Measurements from ENCODE around the gene FERMT1. TPM values are rescaled to one million over a fixed set of nuclear protein-coding genes. Genes with fewer than 3 reads are reported as not detected.

FERMT1 gene
- total and polyA plus RNA-seq, 9 donors: 1.1 to 10.4 (median 4.7) TPM

DNA sequence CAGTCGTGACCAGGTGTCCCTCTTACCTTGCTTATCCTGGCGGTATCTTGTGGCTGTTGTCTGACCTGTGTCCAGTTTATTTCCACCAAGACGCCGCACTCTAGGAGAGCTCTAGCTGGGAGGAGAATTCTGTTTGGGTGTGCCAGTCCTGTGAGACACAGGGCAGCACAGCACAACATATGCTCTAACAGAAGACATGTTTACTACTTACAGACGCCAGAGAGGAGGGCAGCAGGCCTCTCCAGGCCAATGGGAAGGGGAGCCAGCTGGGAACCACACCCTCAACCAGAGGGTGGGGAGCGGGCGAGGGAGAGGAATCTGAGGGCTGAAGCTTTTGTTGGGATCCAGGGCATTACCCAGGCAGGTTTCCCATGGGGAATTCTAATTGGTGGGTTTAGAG is 25.2 kb upstream of the FERMT1 start:
- TF ChIP-seq EP300 (IDR thresholded peaks at IDR 0.05) (no peak), POLR2A (IDR thresholded peaks at IDR 0.05) (no peak)
- TF ChIP-seq, protein P1, sequence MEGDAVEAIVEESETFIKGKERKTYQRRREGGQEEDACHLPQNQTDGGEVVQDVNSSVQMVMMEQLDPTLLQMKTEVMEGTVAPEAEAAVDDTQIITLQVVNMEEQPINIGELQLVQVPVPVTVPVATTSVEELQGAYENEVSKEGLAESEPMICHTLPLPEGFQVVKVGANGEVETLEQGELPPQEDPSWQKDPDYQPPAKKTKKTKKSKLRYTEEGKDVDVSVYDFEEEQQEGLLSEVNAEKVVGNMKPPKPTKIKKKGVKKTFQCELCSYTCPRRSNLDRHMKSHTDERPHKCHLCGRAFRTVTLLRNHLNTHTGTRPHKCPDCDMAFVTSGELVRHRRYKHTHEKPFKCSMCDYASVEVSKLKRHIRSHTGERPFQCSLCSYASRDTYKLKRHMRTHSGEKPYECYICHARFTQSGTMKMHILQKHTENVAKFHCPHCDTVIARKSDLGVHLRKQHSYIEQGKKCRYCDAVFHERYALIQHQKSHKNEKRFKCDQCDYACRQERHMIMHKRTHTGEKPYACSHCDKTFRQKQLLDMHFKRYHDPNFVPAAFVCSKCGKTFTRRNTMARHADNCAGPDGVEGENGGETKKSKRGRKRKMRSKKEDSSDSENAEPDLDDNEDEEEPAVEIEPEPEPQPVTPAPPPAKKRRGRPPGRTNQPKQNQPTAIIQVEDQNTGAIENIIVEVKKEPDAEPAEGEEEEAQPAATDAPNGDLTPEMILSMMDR (IDR thresholded peaks at IDR 0.05): no peak
- intact Hi-C loops (cut with DNase I): loop anchor here in 1 of 4 donors (10.0 kb wide), 1 partner anchor 1137 kb away; no protein-coding TSS in a partner anchor
- Histone ChIP-seq H3K4me1 (ENCODE audit: insufficient read depth) (no peaks in the 10 kb centered on the region), H3K27ac (no peak overlapping the region), H3K36me3 (no peaks in the 10 kb centered on the region), H3K9me3 (no peaks in the 10 kb centered on the region), H3K4me3 (no peak overlapping the region), H3K27me3 (no peaks in the 10 kb centered on the region)
- no peak for DNase-seq
- 82 to 87% (median 83%) methylated on average over 7 of the region's 7 CpGs for WGBS, 3 donors

DNA sequence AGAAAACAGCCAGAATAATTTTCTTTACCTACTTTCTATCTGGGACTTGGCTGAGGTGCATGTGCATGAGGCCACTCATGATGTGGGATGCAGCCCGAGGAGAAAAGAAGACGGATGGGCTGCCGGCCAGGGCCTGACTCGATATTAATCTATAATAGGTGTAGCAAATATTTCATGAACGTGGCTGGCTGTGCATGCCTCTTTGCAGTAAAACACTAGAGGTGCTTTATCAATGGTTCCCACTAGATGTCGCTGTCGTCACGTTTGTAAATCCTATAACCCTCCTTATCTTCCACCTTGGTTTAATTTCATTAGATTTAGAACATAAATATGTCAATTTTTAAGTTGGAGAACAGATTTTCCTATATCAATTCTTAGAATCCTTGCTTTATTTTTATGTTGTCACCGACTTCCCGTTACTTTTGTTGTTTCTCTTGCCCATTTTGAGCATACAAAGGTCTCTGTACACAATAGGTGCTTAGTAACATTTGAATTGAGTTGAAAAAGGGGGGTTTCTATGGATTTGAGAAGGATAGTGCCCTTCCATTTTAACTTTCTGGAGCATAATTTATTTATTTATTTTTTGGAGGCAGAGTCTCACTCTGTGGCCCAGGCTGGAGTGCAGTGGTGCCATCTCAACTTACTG is 19.6 kb upstream of the FERMT1 start:
- Histone ChIP-seq H3K36me3 (no peaks in the 10 kb centered on the region), H3K4me3 (no peak overlapping the region), H3K27me3 (no peaks in the 10 kb centered on the region), H3K27ac (no peak overlapping the region), H3K4me1 (ENCODE audit: insufficient read depth) (no peaks in the 10 kb centered on the region), H3K9me3 (no peaks in the 10 kb centered on the region)
- intact Hi-C loops (cut with DNase I): loop anchor here in 1 of 4 donors (10.0 kb wide), 1 partner anchor 1142 kb away; no protein-coding TSS in a partner anchor
- peak in 1 of 5 donors; percentile 43 for DNase-seq
- TF ChIP-seq EP300 (IDR thresholded peaks at IDR 0.05): no peak
- TF ChIP-seq, protein P1 (IDR thresholded peaks at IDR 0.05): peak in 2 of 3 donors; percentile 53
- no peak for TF ChIP-seq POLR2A (IDR thresholded peaks at IDR 0.05)
- WGBS, 3 donors: 2% methylated on average over 10 of the region's 10 CpGs

DNA sequence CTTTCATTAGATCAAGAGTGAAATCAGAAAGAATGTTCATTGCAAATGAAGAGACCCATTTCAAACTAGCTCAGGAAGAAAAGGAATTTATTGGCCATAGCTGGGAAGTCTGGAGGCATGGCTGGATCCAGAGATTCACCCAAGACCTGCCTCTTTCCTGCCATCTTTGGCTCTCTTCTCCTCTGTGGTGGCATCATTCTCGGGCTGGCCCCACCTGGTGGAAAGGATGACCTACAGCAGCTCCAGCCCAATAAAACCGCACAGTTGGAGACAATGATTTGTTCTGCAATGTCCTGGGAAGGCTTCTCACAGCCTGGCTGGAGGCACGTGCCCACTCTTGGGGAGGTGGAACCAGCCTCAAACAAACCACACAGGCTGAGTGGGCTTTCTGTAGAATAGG is 18.1 kb upstream of the FERMT1 start:
- Histone ChIP-seq H3K9me3 (no peaks in the 10 kb centered on the region), H3K36me3 (no peaks in the 10 kb centered on the region), H3K27ac (no peak overlapping the region), H3K4me3 (no peak overlapping the region), H3K27me3 (no peaks in the 10 kb centered on the region), H3K4me1 (ENCODE audit: insufficient read depth) (no peaks in the 10 kb centered on the region)
- WGBS, 3 donors: 52 to 78% (median 58%) methylated on average over 3 of the region's 3 CpGs
- TF ChIP-seq EP300 (IDR thresholded peaks at IDR 0.05) (no peak), POLR2A (IDR thresholded peaks at IDR 0.05) (no peak)
- TF ChIP-seq, protein P1 (IDR thresholded peaks at IDR 0.05): no peak
- DNase-seq: no peak
- intact Hi-C loops (cut with DNase I): loop anchor here in 1 of 4 donors (10.0 kb wide), 1 partner anchor 1144 kb away; no protein-coding TSS in a partner anchor

DNA sequence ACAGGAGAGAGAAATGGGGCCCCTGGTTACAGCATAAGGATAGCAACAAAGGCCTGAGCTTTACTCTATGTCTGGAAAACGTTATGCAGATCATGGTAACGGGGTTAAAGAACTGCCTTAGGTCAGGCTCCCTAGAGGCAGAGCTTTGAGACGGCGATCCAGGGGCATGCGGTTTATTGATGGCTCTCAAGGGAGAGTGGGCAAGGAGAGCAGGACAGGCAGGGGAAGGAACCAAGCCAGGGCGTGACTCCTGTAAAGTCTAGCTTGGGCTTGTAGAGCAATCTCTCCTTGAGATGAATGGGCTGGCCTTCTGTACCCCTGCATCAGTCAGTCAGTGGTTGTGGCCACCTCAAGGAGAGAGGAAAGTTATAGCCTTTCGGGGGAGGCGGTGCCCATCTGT is 12.5 kb upstream of the FERMT1 start:
- 59 to 62% (median 60%) methylated on average over 8 of the region's 8 CpGs for WGBS, 3 donors
- intact Hi-C loops (cut with DNase I): no loop called here
- Histone ChIP-seq H3K27ac (no peak overlapping the region), H3K4me3 (no peak overlapping the region), H3K36me3 (no peaks in the 10 kb centered on the region), H3K27me3 (no peaks in the 10 kb centered on the region), H3K4me1 (ENCODE audit: insufficient read depth) (no peaks in the 10 kb centered on the region), H3K9me3 (no peaks in the 10 kb centered on the region)
- DNase-seq: no peak
- TF ChIP-seq POLR2A (IDR thresholded peaks at IDR 0.05) (no peak), EP300 (IDR thresholded peaks at IDR 0.05) (no peak)
- TF ChIP-seq, protein P1 (IDR thresholded peaks at IDR 0.05): no peak

Data from ovary (tissue), 9 donors.